ENCODE measurements around the gene GJB5. TPM values are rescaled to one million over a fixed set of nuclear protein-coding genes. Genes with fewer than 3 reads are reported as not detected.

The GJB5 gene
- total RNA-seq, 1 donor from 2014 or later, result not detected

GRCh38 chr1:34743775-34744174 is 11.1 kb upstream of the GJB5 start:
- no peak for DNase-seq (ENCODE audit: low spot score)
- H3K9me3 Mint-ChIP-seq (ENCODE audit: unreplicated experiment), result no peaks in the 10 kb centered on the region
- H3K36me3 Mint-ChIP-seq (ENCODE audit: low read depth, unreplicated experiment), result no peaks in the 10 kb centered on the region
- no peak overlapping the region for H3K27ac Mint-ChIP-seq (ENCODE audit: unreplicated experiment)
- H3K4me3 Mint-ChIP-seq (ENCODE audit: unreplicated experiment), result no peak overlapping the region
- TF ChIP-seq, protein P1, sequence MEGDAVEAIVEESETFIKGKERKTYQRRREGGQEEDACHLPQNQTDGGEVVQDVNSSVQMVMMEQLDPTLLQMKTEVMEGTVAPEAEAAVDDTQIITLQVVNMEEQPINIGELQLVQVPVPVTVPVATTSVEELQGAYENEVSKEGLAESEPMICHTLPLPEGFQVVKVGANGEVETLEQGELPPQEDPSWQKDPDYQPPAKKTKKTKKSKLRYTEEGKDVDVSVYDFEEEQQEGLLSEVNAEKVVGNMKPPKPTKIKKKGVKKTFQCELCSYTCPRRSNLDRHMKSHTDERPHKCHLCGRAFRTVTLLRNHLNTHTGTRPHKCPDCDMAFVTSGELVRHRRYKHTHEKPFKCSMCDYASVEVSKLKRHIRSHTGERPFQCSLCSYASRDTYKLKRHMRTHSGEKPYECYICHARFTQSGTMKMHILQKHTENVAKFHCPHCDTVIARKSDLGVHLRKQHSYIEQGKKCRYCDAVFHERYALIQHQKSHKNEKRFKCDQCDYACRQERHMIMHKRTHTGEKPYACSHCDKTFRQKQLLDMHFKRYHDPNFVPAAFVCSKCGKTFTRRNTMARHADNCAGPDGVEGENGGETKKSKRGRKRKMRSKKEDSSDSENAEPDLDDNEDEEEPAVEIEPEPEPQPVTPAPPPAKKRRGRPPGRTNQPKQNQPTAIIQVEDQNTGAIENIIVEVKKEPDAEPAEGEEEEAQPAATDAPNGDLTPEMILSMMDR (IDR thresholded peaks at IDR 0.05; ENCODE audit: unreplicated experiment), result no peak
- peaks cover 8% of the 10 kb centered on the region for H3K27me3 Mint-ChIP-seq (ENCODE audit: unreplicated experiment)
- H3K4me1 Mint-ChIP-seq (ENCODE audit: unreplicated experiment), result peaks cover 4% of the 10 kb centered on the region

DNA sequence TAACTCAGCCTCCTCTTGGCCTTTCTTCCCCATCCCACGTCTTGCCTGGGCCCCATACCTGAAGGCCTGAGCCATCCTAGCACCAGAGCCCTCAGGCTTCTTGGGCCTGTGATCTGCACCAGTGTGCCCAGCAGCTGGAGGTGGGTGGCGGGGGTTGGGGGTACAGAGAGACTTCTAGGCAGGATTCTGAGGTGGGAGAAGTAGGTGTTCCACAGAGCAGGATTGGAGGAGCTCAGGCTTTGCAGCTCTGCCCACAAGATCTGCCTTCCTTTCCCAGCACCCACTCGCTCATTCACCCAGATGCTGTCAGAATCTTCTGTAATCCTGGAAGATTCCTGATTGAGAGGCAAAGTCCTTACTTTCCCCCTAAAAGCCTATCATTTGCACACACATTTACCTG is 10.0 kb upstream of the GJB5 start:
- Mint-ChIP-seq H3K27me3 (ENCODE audit: unreplicated experiment) (peaks cover 9% of the 10 kb centered on the region), H3K27ac (ENCODE audit: unreplicated experiment) (no peak overlapping the region), H3K4me3 (ENCODE audit: unreplicated experiment) (no peak overlapping the region), H3K9me3 (ENCODE audit: unreplicated experiment) (no peaks in the 10 kb centered on the region), H3K4me1 (ENCODE audit: unreplicated experiment) (peaks cover 10% of the 10 kb centered on the region), H3K36me3 (ENCODE audit: low read depth, unreplicated experiment) (no peaks in the 10 kb centered on the region)
- DNase-seq (ENCODE audit: low spot score), result no peak
- TF ChIP-seq, protein P1 (IDR thresholded peaks at IDR 0.05; ENCODE audit: unreplicated experiment), result no peak

GRCh38 chr1:34745666-34746065 is 9.2 kb upstream of the GJB5 start:
- no peak overlapping the region for H3K4me3 Mint-ChIP-seq (ENCODE audit: unreplicated experiment)
- H3K4me1 Mint-ChIP-seq (ENCODE audit: unreplicated experiment), result peaks cover 8% of the 10 kb centered on the region
- no peaks in the 10 kb centered on the region for H3K9me3 Mint-ChIP-seq (ENCODE audit: unreplicated experiment)
- no peak for DNase-seq (ENCODE audit: low spot score)
- H3K27ac Mint-ChIP-seq (ENCODE audit: unreplicated experiment), result no peak overlapping the region
- TF ChIP-seq, protein P1 (IDR thresholded peaks at IDR 0.05; ENCODE audit: unreplicated experiment), result no peak
- H3K27me3 Mint-ChIP-seq (ENCODE audit: unreplicated experiment), result peaks cover 6% of the 10 kb centered on the region
- no peaks in the 10 kb centered on the region for H3K36me3 Mint-ChIP-seq (ENCODE audit: low read depth, unreplicated experiment)

GRCh38 chr1:34746101-34746500 is 8.7 kb upstream of the GJB5 start:
- H3K9me3 Mint-ChIP-seq (ENCODE audit: unreplicated experiment), result no peaks in the 10 kb centered on the region

More at GRCh38 chr1:34746101-34746500, 8.7 kb upstream of the GJB5 start:
- Mint-ChIP-seq H3K4me1 (ENCODE audit: unreplicated experiment) (peaks cover 8% of the 10 kb centered on the region), H3K36me3 (ENCODE audit: low read depth, unreplicated experiment) (no peaks in the 10 kb centered on the region), H3K4me3 (ENCODE audit: unreplicated experiment) (no peak overlapping the region), H3K27me3 (ENCODE audit: unreplicated experiment) (peaks cover 6% of the 10 kb centered on the region), H3K27ac (ENCODE audit: unreplicated experiment) (no peak overlapping the region)
- DNase-seq (ENCODE audit: low spot score), result no peak
- TF ChIP-seq, protein P1 (IDR thresholded peaks at IDR 0.05; ENCODE audit: unreplicated experiment), result no peak

Data from endothelial cell (in vitro differentiated cells).